Measurements from ENCODE around the gene SYNJ2. TPM values are rescaled to one million over a fixed set of nuclear protein-coding genes. Genes with fewer than 3 reads are reported as not detected.

Gene SYNJ2
- polyA plus RNA-seq, 1 donor from 2014 or later: 0.12 TPM

DNA sequence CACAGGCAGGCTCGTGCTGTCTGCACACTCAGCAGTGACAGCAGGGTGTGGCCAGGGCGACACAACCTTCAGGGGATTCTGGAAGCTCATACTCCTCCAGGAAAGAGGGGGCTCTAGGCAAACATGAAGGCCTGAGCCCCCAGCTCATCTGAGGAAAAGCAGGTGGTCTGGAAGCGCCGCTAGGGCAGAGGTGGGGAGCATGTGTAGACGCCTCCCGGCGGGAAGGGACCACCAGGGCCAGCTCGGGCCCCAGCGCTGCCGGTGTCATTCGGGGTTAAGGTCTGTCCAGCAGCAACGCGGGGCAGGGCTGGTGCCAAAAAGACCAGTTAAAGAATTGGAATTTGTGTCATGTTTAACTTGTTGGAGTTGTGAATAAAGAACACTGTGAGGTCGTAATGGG lies 39.3 kb upstream of the SYNJ2 start:
- H3K9me3 ChIP-seq (ENCODE audit: low read length): no peaks in the 10 kb centered on the region
- no peak overlapping the region for H3K9ac ChIP-seq (ENCODE audit: low read length)
- no peaks in the 10 kb centered on the region for H3K27me3 ChIP-seq (ENCODE audit: insufficient read depth, low read depth, low read length)
- peaks cover 11% of the 10 kb centered on the region for H3K36me3 ChIP-seq (ENCODE audit: insufficient read depth, low read length)
- no peaks in the 10 kb centered on the region for H4K20me1 ChIP-seq (ENCODE audit: insufficient read depth)
- no peak overlapping the region for H3K4me2 ChIP-seq (ENCODE audit: low read length)
- TF ChIP-seq MXI1 (conservative IDR thresholded peaks at IDR 0.05; ENCODE audit: poor library complexity, severe bottlenecking): no peak
- no peak for TF ChIP-seq TAF1 (IDR thresholded peaks at IDR 0.05; ENCODE audit: low read depth)
- TF ChIP-seq, protein P1, sequence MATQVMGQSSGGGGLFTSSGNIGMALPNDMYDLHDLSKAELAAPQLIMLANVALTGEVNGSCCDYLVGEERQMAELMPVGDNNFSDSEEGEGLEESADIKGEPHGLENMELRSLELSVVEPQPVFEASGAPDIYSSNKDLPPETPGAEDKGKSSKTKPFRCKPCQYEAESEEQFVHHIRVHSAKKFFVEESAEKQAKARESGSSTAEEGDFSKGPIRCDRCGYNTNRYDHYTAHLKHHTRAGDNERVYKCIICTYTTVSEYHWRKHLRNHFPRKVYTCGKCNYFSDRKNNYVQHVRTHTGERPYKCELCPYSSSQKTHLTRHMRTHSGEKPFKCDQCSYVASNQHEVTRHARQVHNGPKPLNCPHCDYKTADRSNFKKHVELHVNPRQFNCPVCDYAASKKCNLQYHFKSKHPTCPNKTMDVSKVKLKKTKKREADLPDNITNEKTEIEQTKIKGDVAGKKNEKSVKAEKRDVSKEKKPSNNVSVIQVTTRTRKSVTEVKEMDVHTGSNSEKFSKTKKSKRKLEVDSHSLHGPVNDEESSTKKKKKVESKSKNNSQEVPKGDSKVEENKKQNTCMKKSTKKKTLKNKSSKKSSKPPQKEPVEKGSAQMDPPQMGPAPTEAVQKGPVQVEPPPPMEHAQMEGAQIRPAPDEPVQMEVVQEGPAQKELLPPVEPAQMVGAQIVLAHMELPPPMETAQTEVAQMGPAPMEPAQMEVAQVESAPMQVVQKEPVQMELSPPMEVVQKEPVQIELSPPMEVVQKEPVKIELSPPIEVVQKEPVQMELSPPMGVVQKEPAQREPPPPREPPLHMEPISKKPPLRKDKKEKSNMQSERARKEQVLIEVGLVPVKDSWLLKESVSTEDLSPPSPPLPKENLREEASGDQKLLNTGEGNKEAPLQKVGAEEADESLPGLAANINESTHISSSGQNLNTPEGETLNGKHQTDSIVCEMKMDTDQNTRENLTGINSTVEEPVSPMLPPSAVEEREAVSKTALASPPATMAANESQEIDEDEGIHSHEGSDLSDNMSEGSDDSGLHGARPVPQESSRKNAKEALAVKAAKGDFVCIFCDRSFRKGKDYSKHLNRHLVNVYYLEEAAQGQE (IDR thresholded peaks at IDR 0.05; ENCODE audit: borderline replicate concordance): no peak
- TF ChIP-seq SMC3 (conservative IDR thresholded peaks at IDR 0.05; ENCODE audit: poor library complexity): no peak
- no peak for TF ChIP-seq POLR2AphosphoS5 (IDR thresholded peaks at IDR 0.05)
- TF ChIP-seq EZH2 (IDR thresholded peaks at IDR 0.05; ENCODE audit: borderline replicate concordance, insufficient read depth, low read length, poor library complexity, severe bottlenecking): no peak
- TF ChIP-seq, protein P2, sequence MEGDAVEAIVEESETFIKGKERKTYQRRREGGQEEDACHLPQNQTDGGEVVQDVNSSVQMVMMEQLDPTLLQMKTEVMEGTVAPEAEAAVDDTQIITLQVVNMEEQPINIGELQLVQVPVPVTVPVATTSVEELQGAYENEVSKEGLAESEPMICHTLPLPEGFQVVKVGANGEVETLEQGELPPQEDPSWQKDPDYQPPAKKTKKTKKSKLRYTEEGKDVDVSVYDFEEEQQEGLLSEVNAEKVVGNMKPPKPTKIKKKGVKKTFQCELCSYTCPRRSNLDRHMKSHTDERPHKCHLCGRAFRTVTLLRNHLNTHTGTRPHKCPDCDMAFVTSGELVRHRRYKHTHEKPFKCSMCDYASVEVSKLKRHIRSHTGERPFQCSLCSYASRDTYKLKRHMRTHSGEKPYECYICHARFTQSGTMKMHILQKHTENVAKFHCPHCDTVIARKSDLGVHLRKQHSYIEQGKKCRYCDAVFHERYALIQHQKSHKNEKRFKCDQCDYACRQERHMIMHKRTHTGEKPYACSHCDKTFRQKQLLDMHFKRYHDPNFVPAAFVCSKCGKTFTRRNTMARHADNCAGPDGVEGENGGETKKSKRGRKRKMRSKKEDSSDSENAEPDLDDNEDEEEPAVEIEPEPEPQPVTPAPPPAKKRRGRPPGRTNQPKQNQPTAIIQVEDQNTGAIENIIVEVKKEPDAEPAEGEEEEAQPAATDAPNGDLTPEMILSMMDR (IDR thresholded peaks at IDR 0.05; ENCODE audit: poor library complexity, severe bottlenecking): no peak
- no peak for TF ChIP-seq RAD21 (conservative IDR thresholded peaks at IDR 0.05)
- TF ChIP-seq EP300 (conservative IDR thresholded peaks at IDR 0.05; ENCODE audit: poor library complexity, severe bottlenecking): no peak
- H3K4me3 ChIP-seq (ENCODE audit: low read length): no peak overlapping the region
- no peaks in the 10 kb centered on the region for H3K9me2 ChIP-seq (ENCODE audit: insufficient read depth, low read length)
- H2AFZ ChIP-seq (ENCODE audit: low read depth, low read length): no peak overlapping the region
- no peaks in the 10 kb centered on the region for H3K79me2 ChIP-seq (replicated peaks; ENCODE audit: insufficient read depth, low read length)
- no peaks in the 10 kb centered on the region for H3F3A ChIP-seq (ENCODE audit: insufficient read depth, low read length, poor library complexity, severe bottlenecking)
- no peak overlapping the region for H3K27ac ChIP-seq (ENCODE audit: low read length)

- Histone ChIP-seq H3K79me2 (replicated peaks; ENCODE audit: insufficient read depth, low read length) (no peaks in the 10 kb centered on the region), H3K27me3 (ENCODE audit: insufficient read depth, low read depth, low read length) (no peaks in the 10 kb centered on the region), H2AFZ (ENCODE audit: low read depth, low read length) (no peak overlapping the region), H4K20me1 (ENCODE audit: insufficient read depth) (no peaks in the 10 kb centered on the region), H3K27ac (ENCODE audit: low read length) (no peak overlapping the region), H3K9ac (ENCODE audit: low read length) (no peak overlapping the region), H3K9me2 (ENCODE audit: insufficient read depth, low read length) (no peaks in the 10 kb centered on the region), H3K9me3 (ENCODE audit: low read length) (no peaks in the 10 kb centered on the region), H3K4me2 (ENCODE audit: low read length) (no peak overlapping the region), H3K36me3 (ENCODE audit: insufficient read depth, low read length) (peaks cover 11% of the 10 kb centered on the region), H3F3A (ENCODE audit: insufficient read depth, low read length, poor library complexity, severe bottlenecking) (no peaks in the 10 kb centered on the region), H3K4me3 (ENCODE audit: low read length) (no peak overlapping the region)
- TF ChIP-seq MXI1 (conservative IDR thresholded peaks at IDR 0.05; ENCODE audit: poor library complexity, severe bottlenecking): no peak
- TF ChIP-seq, protein P2 (IDR thresholded peaks at IDR 0.05; ENCODE audit: poor library complexity, severe bottlenecking): no peak
- TF ChIP-seq EP300 (conservative IDR thresholded peaks at IDR 0.05; ENCODE audit: poor library complexity, severe bottlenecking): no peak
- no peak for TF ChIP-seq RAD21 (conservative IDR thresholded peaks at IDR 0.05)
- no peak for TF ChIP-seq POLR2AphosphoS5 (IDR thresholded peaks at IDR 0.05)
- TF ChIP-seq, protein P1 (IDR thresholded peaks at IDR 0.05; ENCODE audit: borderline replicate concordance): no peak
- TF ChIP-seq EZH2 (IDR thresholded peaks at IDR 0.05; ENCODE audit: borderline replicate concordance, insufficient read depth, low read length, poor library complexity, severe bottlenecking): no peak
- no peak for TF ChIP-seq SMC3 (conservative IDR thresholded peaks at IDR 0.05; ENCODE audit: poor library complexity)
- no peak for TF ChIP-seq TAF1 (IDR thresholded peaks at IDR 0.05; ENCODE audit: low read depth)
Observed at GRCh38 chr6:157943249-157943963, 38.3 kb upstream of the SYNJ2 start.

Data from neural cell (in vitro differentiated cells).